Body of pancreas (tissue), 4 donors: Measurements from ENCODE around the gene SKAP1.

Experiments
- POLR2A ChIP-seq, 3 donors: fragments of 450-650 bp; IDR thresholded peaks; one replicate each; pipeline ENCODE4 v1.6.1; 2016; ENCODE audit warnings: antibody characterized with exemption in 3 of 3, mild to moderate bottlenecking in 2 of 3
- TF ChIP-seq, protein P1 (sequence below), 7 experiments: fragments of 450-650 bp in 4 of 7; fragments of 200-600 bp in 3 of 7; sonication (generic) in 3 of 7; IDR thresholded peaks; one replicate each; pipeline ENCODE4 v1.5.1; 2016 to 2019; ENCODE audit warnings: antibody characterized with exemption in 7 of 7

DNA sequence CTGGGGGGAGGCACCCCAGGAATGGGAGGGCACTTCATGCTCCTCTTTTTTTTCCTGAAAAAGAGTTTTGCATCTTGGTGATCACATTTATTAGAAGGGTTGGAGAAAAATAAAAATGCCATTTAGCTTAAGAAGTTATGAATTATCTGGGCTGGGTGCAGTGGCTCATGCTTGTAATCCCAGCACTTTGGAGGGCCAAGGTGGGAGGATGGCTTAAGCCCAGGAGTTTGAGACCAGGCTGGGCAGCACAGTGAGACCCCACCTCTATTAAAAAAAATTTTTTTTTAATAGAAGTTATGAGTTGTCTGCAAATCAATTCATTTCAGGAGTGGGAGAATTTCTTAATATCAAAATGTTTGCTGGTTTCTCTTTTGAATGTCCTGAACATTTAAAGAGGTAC, 219.0 kb downstream of the SKAP1 start:
- TF ChIP-seq, protein P1, sequence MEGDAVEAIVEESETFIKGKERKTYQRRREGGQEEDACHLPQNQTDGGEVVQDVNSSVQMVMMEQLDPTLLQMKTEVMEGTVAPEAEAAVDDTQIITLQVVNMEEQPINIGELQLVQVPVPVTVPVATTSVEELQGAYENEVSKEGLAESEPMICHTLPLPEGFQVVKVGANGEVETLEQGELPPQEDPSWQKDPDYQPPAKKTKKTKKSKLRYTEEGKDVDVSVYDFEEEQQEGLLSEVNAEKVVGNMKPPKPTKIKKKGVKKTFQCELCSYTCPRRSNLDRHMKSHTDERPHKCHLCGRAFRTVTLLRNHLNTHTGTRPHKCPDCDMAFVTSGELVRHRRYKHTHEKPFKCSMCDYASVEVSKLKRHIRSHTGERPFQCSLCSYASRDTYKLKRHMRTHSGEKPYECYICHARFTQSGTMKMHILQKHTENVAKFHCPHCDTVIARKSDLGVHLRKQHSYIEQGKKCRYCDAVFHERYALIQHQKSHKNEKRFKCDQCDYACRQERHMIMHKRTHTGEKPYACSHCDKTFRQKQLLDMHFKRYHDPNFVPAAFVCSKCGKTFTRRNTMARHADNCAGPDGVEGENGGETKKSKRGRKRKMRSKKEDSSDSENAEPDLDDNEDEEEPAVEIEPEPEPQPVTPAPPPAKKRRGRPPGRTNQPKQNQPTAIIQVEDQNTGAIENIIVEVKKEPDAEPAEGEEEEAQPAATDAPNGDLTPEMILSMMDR (IDR thresholded peaks at IDR 0.05) = no peak
- no peak for TF ChIP-seq POLR2A (IDR thresholded peaks at IDR 0.05)
